A673 (cell line): ENCODE data around the gene SH3RF1. TPM values are rescaled to one million over a fixed set of nuclear protein-coding genes. Genes with fewer than 3 reads are reported as not detected.

Source experiments
- BruUV-seq: library from RNA; stranded (reverse); fragments of 400-500 nt; replicated peaks from 2 replicates; lab custom pipeline; 2021; lab: Mats Ljungman, UMichigan
- CTCF ChIA-PET: fragments of 300-600 bp; sonication (Branson Sonifier 250); formaldehyde crosslinking; loops from one replicate; lab custom pipeline; 2022; ENCODE audit warnings: antibody characterized with exemption; lab: Charles Lee
- POLR2A ChIA-PET: fragments of 300-600 bp; sonication (Branson Sonifier 250); formaldehyde crosslinking; loops from one replicate; lab custom pipeline; 2022; ENCODE audit warnings: antibody characterized with exemption; ENCODE audit not compliant: low non-redundant PET; lab: Charles Lee
- DNase-seq: peaks from one replicate; pipeline ENCODE4 v3.0.0-alpha.2; 2015; ENCODE audit warnings: low spot score
- H3K27ac ChIP-seq: fragments of 200-600 bp; sonication (generic); 2 replicates; pipeline ENCODE4 v1.5.1; 2016; ENCODE audit warnings: mixed run types, low read depth, mild to moderate bottlenecking, mixed read lengths, antibody characterized with exemption, low read length; ENCODE audit not compliant: poor library complexity, severe bottlenecking
- H3K27me3 ChIP-seq: fragments of 200-600 bp; sonication (generic); replicated peaks from 2 replicates; pipeline ENCODE4 v1.6.1; 2017; ENCODE audit warnings: mixed run types, low read depth, mild to moderate bottlenecking, mixed read lengths, antibody characterized with exemption, low read length; ENCODE audit not compliant: insufficient read depth, poor library complexity
- H3K36me3 ChIP-seq: fragments of 200-600 bp; sonication (generic); 2 replicates; pipeline ENCODE4 v1.6.1; 2016; ENCODE audit warnings: mixed run types, mild to moderate bottlenecking, mixed read lengths, antibody characterized with exemption, low read length; ENCODE audit not compliant: insufficient read depth, poor library complexity, severe bottlenecking
- H3K4me1 ChIP-seq: fragments of 200-600 bp; sonication (generic); 2 replicates; pipeline ENCODE4 v1.6.1; 2017; ENCODE audit warnings: mixed run types, mild to moderate bottlenecking, mixed read lengths, antibody characterized with exemption, low read length; ENCODE audit not compliant: insufficient read depth, poor library complexity, severe bottlenecking
- H3K4me3 ChIP-seq: fragments of 200-600 bp; sonication (generic); 2 replicates; pipeline ENCODE4 v1.5.1; 2016; ENCODE audit warnings: low read depth, mixed run types, mild to moderate bottlenecking, mixed read lengths, low read length; ENCODE audit not compliant: poor library complexity, severe bottlenecking
- H3K9me3 ChIP-seq: fragments of 200-600 bp; sonication (generic); 2 replicates; pipeline ENCODE4 v1.6.1; 2016; ENCODE audit warnings: mixed run types, low read depth, mild to moderate bottlenecking, mixed read lengths, antibody characterized with exemption, low read length; ENCODE audit not compliant: poor library complexity, severe bottlenecking
- EZH2 ChIP-seq: fragments of 200-600 bp; sonication (generic); IDR thresholded peaks from 2 replicates; pipeline ENCODE4 v1.6.1; 2017; ENCODE audit warnings: borderline replicate concordance, low read depth, mild to moderate bottlenecking, mixed read lengths, antibody characterized with exemption, low read length; ENCODE audit not compliant: poor library complexity, severe bottlenecking
- intact Hi-C: fragments of 100-400 bp; cut with micrococcal nuclease; formaldehyde crosslinking; loops from one replicate; pipeline ENCODE4 v1.10.0; 2022; ENCODE audit not compliant: unreplicated experiment
- total RNA-seq: library from RNA; stranded (reverse); gene quantifications from 2 replicates; pipeline ENCODE4 v1.2.3, GENCODE V29; 2021
- TF ChIP-seq, protein P1 (sequence below): fragments of 300-800, 200-600 bp; sonication (generic); conservative IDR thresholded peaks from 2 replicates; pipeline ENCODE4 v1.5.1; 2017; ENCODE audit warnings: low read depth, mild to moderate bottlenecking, antibody characterized with exemption, low read length, moderate library complexity, mixed read lengths

Gene SH3RF1
- total RNA-seq, 1 experiment from 2014 or later = 15.3 TPM

DNA sequence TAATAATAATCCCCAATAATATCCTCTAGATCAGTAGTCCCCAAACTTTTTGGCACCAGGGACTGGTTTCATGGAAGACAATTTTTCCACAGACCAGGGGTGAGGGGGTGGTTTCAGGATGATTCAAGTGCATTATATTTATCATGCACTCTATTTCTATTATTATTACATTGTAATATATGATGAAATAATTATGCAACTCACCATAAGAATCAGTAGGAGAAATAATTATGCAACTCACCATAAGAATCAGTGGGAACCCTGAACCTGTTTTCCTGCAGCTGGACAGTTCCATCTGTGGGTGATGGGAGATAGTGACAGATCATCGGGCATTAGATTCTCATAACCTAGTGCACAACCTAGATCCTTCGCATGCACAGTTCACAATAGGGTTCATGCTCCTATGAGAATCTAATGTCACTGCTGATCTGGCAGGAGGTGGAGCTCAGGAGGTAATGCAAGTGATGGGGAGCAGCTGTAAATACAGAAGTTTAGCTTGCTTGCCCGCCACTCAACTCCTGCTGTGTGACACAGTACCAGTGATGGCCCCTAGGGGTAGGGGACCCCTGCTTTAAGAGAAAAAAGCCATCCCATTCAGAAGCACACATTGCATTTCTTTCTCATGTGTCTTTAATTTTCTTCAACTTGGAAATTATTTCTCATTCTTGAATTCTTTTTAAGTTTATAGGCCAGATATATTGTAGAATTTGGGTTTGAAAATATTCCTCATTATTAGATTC, 16.0 kb upstream of the SH3RF1 start:
- POLR2A ChIA-PET = no interaction called here
- no TSS peak for BruUV-seq
- no peak overlapping the region for H3K4me3 ChIP-seq
- H3K9me3 ChIP-seq = no peaks in the 10 kb centered on the region
- no peak for TF ChIP-seq EZH2
- TF ChIP-seq, protein P1, sequence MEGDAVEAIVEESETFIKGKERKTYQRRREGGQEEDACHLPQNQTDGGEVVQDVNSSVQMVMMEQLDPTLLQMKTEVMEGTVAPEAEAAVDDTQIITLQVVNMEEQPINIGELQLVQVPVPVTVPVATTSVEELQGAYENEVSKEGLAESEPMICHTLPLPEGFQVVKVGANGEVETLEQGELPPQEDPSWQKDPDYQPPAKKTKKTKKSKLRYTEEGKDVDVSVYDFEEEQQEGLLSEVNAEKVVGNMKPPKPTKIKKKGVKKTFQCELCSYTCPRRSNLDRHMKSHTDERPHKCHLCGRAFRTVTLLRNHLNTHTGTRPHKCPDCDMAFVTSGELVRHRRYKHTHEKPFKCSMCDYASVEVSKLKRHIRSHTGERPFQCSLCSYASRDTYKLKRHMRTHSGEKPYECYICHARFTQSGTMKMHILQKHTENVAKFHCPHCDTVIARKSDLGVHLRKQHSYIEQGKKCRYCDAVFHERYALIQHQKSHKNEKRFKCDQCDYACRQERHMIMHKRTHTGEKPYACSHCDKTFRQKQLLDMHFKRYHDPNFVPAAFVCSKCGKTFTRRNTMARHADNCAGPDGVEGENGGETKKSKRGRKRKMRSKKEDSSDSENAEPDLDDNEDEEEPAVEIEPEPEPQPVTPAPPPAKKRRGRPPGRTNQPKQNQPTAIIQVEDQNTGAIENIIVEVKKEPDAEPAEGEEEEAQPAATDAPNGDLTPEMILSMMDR = 0 out of 2 replicates have a peak, but pooled peaks have one; percentile 36
- no peaks in the 10 kb centered on the region for H3K4me1 ChIP-seq
- intact Hi-C loops = no loop called here
- H3K27ac ChIP-seq = no peak overlapping the region
- CTCF ChIA-PET = no interaction called here
- no peak for DNase-seq
- H3K36me3 ChIP-seq = no peaks in the 10 kb centered on the region
- no peaks in the 10 kb centered on the region for H3K27me3 ChIP-seq

DNA sequence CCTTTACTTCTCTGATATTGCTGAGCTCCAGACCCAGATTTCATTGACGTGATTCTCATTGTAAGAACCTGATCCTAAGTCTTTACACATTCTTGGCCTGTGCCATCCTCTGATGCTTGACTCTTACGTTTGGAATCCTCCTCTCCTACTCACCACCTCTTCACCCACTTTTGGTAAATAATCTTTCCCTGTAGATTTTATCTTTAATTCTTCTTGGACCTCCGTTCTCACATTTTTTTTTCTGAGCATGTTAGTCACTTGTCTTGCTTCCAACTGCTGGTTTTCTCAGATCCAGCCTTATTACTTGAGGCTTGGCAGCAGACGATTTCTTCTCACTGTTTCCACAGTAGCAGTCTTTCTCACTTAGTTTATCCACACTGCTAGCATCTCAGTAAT, 12.4 kb upstream of the SH3RF1 start:
- ChIA-PET CTCF (no interaction called here), POLR2A (no interaction called here)
- H3K4me3 ChIP-seq = no peak overlapping the region
- no peaks in the 10 kb centered on the region for H3K36me3 ChIP-seq
- peaks cover 9% of the 10 kb centered on the region for H3K4me1 ChIP-seq
- intact Hi-C loops = no loop called here
- no TSS peak for BruUV-seq
- no peaks in the 10 kb centered on the region for H3K27me3 ChIP-seq
- no peaks in the 10 kb centered on the region for H3K9me3 ChIP-seq
- TF ChIP-seq, protein P1 = no peak
- TF ChIP-seq EZH2 = no peak
- no peak for DNase-seq
- no peak overlapping the region for H3K27ac ChIP-seq

DNA sequence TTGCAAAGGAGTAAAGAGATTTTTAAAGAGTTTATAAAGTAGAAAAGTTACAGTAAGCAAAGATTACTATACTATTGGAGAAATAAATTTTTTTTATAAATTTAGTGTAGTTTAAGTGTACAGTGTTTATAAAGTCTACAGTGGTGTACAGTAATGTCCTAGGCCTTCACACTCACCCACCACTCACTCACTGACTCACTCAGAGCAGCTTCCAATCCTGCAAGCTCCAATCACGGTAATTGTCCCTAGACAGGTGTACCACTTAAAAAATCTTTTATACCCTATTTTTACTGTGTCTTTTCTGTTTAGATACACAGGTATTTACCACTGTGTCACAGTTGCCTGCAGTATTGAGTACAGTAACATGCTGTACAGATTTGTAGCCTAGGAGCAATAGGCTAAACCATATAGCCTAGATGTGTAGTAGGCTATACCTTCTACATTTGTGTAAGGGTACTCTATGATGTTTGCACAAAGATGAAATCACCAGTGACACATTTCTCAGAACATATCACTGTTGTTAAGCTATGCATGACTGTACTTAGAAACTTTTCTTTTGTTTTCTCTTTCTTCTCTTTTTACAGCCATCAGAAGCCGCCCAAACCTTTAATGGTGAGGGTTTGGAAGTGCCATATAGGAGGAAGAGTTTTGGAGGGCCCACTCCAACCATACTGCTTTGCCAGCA, 11.8 kb upstream of the SH3RF1 start:
- CTCF ChIA-PET = no interaction called here
- H3K4me1 ChIP-seq = peaks cover 9% of the 10 kb centered on the region
- POLR2A ChIA-PET = no interaction called here
- no peak for DNase-seq
- H3K27me3 ChIP-seq = no peaks in the 10 kb centered on the region
- intact Hi-C loops = no loop called here
- no peak overlapping the region for H3K4me3 ChIP-seq
- TF ChIP-seq, protein P1 = no peak
- TF ChIP-seq EZH2 = no peak
- H3K9me3 ChIP-seq = no peaks in the 10 kb centered on the region
- no TSS peak for BruUV-seq
- no peaks in the 10 kb centered on the region for H3K36me3 ChIP-seq
- H3K27ac ChIP-seq = no peak overlapping the region
